GM18519 (cell line): ENCODE data around the gene SPON1.
"Not testable (repeated sequence)": the region's sequence is repeated elsewhere in the genome, so short reads cannot be mapped to it uniquely, and the experiment has no call there.

Source experiments
- ATAC-seq: cut with Tn5 transposase; IDR thresholded peaks from one replicate; pipeline ENCODE4 v1.9.1; 2021; ENCODE audit warnings: mild to moderate bottlenecking, moderate library complexity; ENCODE audit not compliant: unreplicated experiment, low FRiP score

The SPON1 gene

GRCh38 chr11:14075118-14076078 is 112.9 kb downstream of the SPON1 start:
- ATAC-seq: no peak

GRCh38 chr11:14079011-14079410 is 116.5 kb downstream of the SPON1 start:
- ATAC-seq: no peak

DNA sequence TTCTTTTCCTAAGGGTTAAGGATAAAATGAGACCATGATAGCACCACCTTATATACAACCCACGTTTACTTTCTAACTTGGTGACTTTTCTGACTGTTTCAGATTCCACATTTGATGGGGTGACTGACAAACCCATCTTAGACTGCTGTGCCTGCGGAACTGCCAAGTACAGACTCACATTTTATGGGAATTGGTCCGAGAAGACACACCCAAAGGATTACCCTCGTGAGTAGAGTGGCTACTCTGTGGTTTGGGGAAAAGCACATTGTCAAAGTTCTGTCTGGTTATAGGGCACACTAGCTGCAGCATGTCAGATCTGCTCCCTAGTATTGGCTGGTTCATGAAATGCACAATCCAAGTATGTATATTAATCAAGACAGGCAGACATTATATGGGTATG is 117.3 kb downstream of the SPON1 start:
- ATAC-seq: no peak

- no peak for ATAC-seq
These were observed 119.2 kb downstream of the SPON1 start for GRCh38 chr11:14081581-14082231.

- ATAC-seq: no peak
These were observed 119.8 kb downstream of the SPON1 start for GRCh38 chr11:14082338-14082737.

DNA sequence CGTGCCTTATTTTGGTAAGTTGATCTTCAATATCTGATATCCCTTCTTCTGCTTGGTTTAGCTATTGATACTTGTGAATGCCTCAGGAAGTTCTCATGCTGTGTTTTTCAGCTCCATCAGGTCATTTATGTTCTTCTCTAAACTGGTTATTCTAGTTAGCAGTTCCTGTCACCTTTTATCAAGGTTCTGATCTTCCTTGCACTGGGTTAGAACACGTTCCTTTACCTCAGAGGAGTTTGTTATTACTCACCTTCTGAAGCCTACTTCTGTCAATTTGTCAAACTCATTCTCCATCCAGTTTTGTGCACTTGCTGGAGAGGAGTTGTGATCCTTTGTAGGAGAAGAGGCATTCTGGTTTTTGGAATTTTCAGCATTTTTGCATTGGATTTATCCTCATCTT is 126.3 kb downstream of the SPON1 start:
- ATAC-seq: not testable (repeated sequence)

GRCh38 chr11:14089690-14090462 is 127.4 kb downstream of the SPON1 start:
- ATAC-seq: no peak

DNA sequence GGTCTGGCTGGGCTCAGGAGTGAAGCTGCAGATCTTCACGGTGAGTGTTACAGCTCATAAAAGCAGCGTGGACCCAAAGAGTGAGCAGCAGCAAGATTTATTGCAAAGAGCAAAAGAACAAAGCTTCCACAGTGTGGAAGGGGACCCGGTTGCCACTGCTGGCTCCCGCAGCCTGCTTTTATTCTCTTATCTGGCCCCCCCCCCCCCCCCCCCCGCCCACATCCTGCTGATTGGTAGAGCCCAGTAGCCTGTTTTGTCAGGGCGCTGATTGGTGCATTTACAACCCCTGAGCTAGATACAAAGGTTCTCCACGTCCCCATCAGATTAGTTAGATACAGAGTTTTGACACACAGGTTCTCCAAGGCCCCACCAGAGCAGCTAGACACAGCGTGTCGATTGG is 128.1 kb downstream of the SPON1 start:
- not testable (repeated sequence) for ATAC-seq

DNA sequence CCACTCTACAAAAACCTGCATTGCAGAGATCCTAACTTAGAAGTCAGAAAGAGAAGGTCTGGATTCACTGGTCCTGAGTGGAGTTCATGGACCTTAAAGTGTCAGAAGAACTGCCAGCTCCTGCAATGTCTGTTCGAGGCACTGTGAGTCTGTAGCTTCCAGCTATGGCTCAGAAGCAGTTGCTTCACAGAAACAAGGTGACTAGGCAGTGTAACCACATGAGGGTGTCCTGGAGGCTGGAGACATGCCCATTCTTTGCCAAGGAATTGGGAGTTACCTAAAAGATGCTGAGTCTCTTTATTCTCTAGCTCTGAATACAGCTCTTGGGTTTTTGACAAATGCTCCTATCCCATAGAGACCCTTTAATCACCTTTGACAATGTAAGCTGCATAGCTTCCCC is 130.5 kb downstream of the SPON1 start:
- ATAC-seq: no peak

- ATAC-seq: no peak
These were observed 132.0 kb downstream of the SPON1 start for GRCh38 chr11:14094481-14095037.

- ATAC-seq: no peak
These were observed 133.4 kb downstream of the SPON1 start for GRCh38 chr11:14095882-14096281.

GRCh38 chr11:14096606-14097005 is 134.1 kb downstream of the SPON1 start:
- no peak for ATAC-seq

- ATAC-seq: no peak
These were observed 138.9 kb downstream of the SPON1 start for GRCh38 chr11:14101388-14101787.

DNA sequence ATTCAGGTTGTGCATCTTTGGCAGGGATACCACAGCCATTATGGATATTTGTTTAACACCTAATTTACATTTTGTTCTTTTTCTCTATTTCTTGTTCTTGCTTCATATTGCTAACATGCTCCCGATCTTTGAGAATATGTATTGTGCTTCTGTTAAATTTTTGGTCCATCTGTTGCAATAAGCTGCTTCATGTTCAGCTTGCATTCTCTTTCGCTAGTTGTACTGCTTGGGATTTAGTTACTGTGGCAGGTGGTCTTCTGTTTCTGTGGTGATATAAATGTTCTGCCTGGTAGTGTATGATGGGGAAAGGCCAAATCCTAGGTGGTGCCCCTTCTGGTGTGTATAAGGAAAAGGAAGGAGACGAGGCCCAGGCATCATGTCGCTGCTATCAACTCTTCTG is 140.2 kb downstream of the SPON1 start:
- no peak for ATAC-seq

- ATAC-seq: no peak
These were observed 142.9 kb downstream of the SPON1 start for GRCh38 chr11:14105446-14105845.

DNA sequence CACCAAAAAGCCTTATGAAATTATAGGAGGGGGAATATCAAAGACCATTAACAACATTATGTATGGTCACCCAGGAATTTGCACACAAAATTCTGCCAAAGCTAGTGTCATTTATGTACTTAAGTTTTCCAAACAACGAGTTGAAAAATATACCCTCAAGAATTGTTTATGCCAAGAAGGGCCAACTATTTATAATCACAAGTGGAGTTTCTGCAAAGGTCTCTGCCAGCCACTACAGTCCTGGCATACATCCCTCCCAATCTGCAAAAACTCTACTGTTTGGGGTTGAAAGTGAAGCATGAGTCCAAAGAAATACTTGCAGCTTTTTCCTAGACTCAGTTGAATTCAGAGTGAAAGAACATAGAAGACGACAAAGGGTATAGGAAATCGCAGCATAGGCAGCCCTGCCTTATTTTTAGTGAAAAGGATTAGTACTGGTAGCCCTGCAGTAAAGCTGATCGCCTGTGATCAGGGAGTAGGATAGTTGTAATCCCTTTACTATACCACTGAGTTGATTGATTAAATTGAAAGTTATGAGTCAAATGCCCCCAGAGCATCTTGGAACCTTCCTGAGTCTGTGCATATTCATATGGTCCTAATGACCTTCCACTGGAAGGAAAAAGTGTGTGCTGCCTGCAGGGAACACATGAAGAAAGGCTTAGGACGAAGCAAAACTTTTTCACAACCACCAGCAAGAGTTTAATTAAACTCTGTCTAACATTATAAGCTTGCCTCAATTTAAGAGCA is 144.0 kb downstream of the SPON1 start:
- ATAC-seq: no peak

GRCh38 chr11:14107050-14107430 is 144.5 kb downstream of the SPON1 start:
- ATAC-seq: no peak

DNA sequence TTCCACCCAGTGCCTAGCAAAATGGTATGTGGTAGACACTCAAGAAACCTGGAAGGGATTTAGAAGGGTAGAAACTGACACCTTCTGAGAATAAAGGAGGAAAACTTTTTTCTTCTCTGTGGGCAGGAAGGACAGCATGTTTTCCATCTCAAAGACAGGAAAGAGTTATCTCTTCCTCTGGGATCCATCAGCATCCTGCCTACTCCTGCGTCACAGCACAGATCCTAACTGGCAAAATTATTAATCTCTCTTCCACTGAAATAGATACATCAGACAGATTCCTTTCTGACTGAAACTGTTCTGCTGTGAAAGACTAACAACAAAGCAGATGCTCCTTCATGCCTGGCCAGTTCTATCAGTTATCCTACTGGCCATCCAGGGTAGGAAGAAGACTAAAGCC is 147.2 kb downstream of the SPON1 start:
- no peak for ATAC-seq

DNA sequence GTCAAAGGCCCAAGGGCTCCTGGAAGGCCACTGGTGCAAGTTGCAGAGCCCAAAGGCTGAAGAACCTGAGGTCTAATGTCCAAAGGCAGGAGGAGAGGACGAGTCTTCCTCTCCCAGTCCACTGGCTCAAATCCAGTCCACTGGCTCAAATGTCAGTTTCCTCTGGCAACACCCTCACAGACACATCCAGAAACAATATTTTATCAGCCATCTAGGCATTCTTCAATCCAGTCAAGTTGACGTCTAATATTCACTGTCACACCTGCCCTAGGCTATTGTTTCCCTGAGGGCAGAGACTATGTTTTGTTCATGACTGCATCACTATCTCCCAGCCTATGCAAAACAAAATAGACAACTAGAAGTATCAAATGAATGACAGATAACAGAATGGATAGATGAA is 148.1 kb downstream of the SPON1 start:
- ATAC-seq: no peak

DNA sequence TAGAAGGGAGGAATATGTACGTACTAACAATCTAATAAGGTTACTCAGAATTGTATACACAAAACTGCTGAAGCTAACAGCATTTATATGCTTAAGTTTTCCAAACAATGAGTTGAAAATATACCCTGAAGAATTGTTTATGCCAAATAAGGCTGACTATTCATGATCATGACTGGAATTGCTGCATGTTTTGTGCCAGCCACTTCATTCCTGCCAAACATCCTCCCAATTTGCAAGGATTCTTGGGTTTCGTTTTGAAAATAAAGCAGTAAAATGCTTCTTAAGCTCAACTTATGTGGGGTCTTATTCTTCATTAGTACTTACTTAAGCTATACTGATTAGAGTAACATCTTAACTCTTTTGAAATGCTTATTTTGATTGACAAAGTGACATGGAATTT is 149.0 kb downstream of the SPON1 start:
- ATAC-seq: no peak
